NCI-H1930 (cell line): Measurements from ENCODE around the gene PACS1.
"Not testable (repeated sequence)": the region's sequence is repeated elsewhere in the genome, so short reads cannot be mapped to it uniquely, and the experiment has no call there.

Experiments
- DNase-seq, 2 experiments: peaks; one replicate each; lab custom pipeline; 2025; lab: John Stamatoyannopoulos, UW

Gene PACS1

DNA sequence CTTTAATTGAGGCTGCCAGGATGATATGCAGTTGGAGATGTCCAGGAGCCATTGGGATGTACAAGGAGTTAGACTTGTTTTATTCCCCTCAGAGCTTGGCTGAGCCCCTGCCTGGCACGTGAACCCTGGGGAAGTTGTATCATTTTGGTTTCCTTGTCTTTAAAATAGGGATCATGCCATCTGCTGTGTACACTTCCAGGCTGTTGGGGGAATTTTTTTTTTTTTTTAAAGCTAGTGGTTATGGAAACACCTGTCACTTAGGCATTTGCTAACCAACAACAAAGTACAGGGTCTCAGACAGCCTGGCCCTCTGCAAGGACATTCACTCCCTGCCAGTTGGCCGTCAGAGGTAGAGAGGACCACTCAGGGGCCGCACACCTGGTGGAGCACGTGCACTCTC lies 189.9 kb downstream of the PACS1 start:
- DNase-seq = no peak

DNA sequence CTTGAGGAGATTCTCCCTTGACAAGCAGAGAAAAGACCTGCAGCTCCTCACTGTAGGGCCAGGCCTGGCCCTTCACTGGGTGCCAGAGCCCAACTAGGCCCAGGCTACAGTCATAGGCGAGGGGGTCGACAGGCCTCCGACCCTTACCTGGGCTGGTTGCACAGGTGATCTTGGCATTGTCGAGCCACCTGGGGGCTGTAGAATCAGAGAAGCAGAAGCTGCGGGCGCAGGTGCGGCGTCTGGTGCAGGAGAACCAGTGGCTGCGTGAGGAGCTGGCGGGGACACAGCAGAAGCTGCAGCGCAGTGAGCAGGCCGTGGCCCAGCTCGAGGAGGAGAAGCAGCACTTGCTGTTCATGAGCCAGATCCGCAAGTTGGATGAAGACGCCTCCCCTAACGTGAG lies 191.5 kb downstream of the PACS1 start:
- DNase-seq = no peak

- no peak for DNase-seq
Observed at GRCh38 chr11:66262191-66262590, 192.1 kb downstream of the PACS1 start.

GRCh38 chr11:66262696-66263095 lies 192.6 kb downstream of the PACS1 start:
- DNase-seq = no peak

GRCh38 chr11:66263231-66263630 lies 193.2 kb downstream of the PACS1 start:
- DNase-seq = no peak

- DNase-seq = no peak
Observed at GRCh38 chr11:66263785-66264184, 193.7 kb downstream of the PACS1 start.

DNA sequence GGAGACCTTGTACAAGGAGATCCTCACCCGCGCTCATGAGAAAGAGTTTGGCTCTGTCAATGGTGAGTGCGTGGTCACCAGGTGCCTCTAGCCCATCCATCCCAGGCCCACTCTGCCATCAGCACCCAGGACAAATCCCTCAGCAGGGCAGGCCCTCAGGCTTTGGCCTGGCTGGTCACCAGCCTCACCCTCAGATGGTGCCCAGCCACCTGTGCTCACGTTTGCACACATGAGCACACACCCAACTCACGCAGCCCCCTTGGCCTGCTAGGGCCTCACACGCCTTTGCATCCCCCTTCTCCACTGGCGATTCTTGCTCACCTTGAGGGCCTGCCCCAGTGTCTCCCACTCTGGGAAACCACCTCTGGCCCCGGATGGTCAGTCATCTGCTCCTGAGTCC lies 194.3 kb downstream of the PACS1 start:
- no peak for DNase-seq

DNA sequence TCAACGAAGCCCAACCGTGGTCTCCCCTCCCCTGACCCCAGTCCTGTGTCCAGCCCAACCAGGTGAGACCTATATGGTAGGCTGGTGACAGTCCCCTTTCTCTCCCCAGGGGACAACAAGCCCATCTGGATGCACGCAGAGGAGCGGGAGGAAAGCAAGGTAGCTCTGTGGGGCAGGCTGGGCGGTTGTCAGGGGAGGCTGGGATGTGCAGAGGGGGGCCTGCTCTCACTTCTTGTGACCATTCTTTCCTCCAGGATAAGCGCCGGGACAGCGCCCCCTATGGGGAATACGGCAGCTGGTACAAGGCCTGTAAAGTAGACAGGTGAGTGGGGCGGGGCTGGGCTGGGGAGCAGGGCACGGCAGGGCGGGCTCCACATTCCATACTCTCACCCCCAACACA lies 194.8 kb downstream of the PACS1 start:
- peak in 1 of 2 experiments; percentile 20 for DNase-seq

DNA sequence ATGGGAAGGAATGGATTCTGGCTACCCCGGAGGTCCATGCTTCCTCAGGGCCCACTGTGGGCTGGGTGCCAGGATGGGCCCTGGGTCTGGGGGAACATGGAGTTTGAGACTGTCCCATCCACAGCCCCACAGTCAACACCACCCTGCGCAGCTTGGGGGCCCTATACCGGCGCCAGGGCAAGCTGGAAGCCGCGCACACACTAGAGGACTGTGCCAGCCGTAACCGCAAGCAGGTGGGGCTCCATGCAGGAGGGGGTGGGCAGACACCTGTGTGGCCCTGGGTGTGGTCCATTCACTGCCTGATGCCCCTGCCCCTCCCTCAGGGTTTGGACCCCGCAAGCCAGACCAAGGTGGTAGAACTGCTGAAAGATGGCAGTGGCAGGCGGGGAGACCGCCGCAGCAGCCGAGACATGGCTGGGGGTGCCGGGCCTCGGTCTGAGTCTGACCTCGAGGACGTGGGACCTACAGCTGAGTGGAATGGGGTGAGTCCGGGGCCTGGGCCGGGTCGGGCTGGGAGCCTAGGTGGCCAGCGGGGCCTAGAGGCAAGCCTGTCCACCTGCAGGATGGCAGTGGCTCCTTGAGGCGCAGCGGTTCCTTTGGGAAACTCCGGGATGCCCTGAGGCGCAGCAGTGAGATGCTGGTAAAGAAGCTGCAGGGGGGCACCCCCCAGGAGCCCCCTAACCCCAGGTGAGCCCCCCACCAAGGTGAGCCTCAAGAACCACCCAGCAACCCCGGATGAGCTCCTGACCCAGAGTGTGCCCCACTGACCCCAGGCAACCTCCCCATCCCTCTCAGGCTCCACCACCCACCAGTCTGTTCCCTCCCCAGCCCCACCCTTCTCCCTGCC lies 195.7 kb downstream of the PACS1 start:
- no peak for DNase-seq

- DNase-seq = no peak
Observed at GRCh38 chr11:66266378-66267038, 196.4 kb downstream of the PACS1 start.

- DNase-seq = no peak
Observed at GRCh38 chr11:66267039-66267378, 196.9 kb downstream of the PACS1 start.

- peak; percentile 83 to 88 for DNase-seq
Observed at GRCh38 chr11:66267379-66268243, 197.5 kb downstream of the PACS1 start.

- DNase-seq = peak; percentile 99
Observed at GRCh38 chr11:66268244-66268951, 198.3 kb downstream of the PACS1 start, which contains the start of gene RAB1B. Gene RAB1B (plus strand): TSS chr11:66268639. CDS start chr11:66268680, 41 bp downstream.

DNA sequence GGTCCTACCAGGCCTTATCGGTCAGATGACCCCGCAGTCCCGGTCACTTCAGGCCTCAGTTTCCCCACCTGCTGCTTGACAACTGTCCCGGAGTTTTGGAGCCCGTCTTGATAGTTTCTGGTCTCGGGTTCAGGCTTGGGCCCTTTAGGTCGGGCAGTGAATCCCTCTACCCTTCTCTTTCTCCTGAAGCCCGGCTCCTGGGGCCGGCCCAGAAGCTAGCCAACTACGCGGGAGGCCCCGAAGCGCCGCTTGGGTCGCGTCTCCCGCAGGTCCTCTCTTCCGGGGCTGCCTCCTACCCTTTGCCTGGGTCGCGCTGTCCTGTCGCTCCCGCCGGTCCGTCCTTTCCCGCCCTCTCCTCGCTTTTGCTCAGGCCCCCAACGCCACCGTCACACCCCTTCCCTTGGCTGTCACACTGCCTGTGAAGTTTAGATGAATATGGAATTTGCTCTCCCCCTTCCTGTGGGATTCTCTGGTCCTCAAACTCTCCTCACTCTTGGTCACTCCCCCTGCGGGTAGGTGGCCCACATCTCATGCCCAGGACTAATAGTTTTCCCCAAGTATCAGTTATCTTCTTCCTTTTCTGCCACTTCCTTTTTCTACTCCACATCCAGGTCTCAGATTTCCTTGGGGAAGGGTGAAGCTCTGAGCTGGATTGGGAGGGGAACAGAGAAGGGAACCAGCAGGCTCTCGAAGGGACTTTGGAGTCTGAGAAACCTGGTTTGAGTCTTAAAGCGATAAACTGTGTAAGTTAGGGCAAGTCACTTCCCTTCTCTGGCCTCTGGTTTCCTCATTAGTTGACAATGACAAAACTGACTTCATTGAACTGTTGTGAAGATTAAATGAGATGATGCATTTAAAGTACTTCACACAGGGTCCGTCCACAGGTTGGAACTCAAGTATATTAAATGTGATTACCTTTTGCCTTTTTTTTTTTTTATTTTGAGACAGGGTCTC lies 199.2 kb downstream of the PACS1 start:
- DNase-seq = no peak

DNA sequence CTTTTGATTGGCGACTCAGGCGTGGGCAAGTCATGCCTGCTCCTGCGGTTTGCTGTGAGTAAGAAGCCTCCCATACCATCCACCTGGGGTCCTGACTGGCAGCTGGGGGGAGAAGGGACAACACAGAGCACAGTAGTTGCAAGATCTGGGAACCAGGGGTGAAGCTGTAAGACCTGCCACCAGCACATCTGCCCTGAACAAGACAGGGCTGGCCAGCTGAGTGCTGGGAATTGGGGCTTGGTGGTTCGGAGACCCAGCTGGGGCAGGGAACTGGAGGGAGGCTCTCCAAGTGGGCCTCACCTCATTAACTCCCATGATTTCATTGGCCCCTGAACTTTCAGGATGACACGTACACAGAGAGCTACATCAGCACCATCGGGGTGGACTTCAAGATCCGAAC lies 201.7 kb downstream of the PACS1 start:
- DNase-seq = no peak

- DNase-seq = no peak
Observed at GRCh38 chr11:66272596-66272995, 202.5 kb downstream of the PACS1 start.

GRCh38 chr11:66274219-66274618 lies 204.1 kb downstream of the PACS1 start:
- DNase-seq = no peak

DNA sequence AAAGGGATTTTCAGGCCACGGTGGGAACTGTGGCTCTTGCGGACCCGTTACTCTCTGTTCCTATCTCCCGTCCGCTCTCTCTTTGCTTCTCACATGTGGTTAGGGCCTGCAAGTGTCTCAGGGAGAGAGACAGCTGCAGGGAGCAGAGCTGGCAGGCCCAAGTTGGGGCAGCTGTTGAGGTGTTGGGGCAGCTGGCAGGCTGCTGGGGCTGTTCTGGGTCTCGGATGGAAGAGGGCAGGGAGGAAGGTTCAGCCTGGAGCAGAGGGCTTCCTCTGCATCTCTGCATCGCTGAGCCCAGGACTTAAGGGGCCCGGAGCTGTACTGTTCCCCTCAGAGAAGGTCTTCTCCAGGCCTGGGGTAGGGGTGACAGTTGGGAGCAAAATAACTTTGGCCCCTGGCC lies 205.3 kb downstream of the PACS1 start:
- DNase-seq = no peak

- DNase-seq = no peak
Observed at GRCh38 chr11:66275984-66276612, 206.0 kb downstream of the PACS1 start.

DNA sequence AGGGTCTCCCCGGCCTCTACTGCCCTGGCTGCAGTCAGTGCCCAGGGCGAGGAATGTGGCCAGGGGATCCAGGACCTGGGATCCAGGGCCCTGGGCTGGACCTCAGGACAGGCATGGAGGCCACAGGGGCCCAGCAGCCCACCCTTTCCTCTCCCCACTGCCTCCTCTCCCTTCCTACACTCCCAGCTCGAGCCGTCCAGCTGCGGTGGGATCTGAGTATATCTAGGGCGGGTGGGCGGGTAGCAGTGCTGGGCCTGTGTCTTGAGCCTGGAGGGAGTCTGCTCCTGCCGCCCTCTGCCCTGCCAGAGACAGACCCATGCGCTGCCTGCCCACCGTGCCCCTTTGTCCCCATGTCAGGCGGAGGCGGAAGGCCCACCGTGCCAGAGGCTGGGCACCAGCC lies 206.5 kb downstream of the PACS1 start:
- DNase-seq = not testable (repeated sequence)
